T-helper 2 cell (primary cell): ENCODE data around the gene EXOC1.

Experiments used
- DNase-seq, 5 experiments: peaks; one replicate each; pipeline versions ENCODE4 v3.0.0 to v3.0.0-alpha.2; 2012 to 2022

The EXOC1 gene

GRCh38 chr4:55951191-55951922, 97.9 kb downstream of the EXOC1 start:
- no peak for DNase-seq
